Stimulated activated CD8-positive, alpha-beta memory T cell treated with anti-CD3 and anti-CD28 coated beads, Interleukin-12 subunit alpha, Interleukin-12 subunit beta, amount 100 ng/mL, for 4 hours (primary cell): Measurements from ENCODE around the gene RTN4RL2.
"Not testable (repeated sequence)": the region's sequence is repeated elsewhere in the genome, so short reads cannot be mapped to it uniquely, and the experiment has no call there.

Source experiments
- DNase-seq: peaks from one replicate; pipeline ENCODE4 v3.0.0-alpha.2; 2020; ENCODE audit warnings: low read depth

The RTN4RL2 gene

DNA sequence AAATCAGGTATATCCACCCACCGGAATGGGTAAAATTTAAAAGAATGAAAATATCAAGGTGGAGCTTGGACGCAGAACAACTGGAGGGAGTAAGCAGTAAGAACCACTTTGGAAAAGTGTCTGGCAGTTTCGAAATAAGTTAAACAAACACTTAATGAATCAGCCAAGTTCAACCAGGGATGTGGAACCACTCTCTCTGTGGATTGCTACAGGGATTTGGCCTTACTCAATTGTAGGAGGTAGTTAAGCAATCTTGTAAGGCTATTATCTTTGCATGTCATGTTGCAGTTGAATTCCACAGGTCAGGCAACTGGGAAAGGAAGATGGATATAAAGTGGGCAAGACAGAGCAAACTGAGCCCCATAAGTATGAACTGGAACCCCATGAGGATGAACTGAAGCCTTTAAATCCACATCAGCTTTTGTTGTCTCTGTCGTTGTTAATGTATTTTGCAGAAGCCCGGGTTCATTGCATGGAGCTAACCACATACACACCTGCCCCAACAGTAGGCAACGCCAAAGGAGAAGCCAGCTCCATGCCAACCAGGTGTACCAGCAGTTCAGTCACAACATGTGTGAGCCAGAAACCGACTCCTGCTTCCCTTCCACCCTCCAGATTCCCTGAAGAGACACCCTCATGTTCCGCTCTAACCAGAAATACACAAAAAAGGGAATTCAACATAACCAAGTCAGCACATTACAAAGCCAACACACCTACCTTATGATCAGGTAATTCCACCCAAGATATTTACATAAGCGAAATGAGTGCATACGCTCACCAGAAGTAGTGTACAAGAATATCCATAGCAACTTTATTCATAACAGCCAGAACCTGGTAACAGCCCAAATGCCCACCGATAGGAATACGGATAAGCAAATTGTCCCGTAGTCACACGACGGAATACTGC lies 25.4 kb upstream of the RTN4RL2 start:
- DNase-seq, result no peak

DNA sequence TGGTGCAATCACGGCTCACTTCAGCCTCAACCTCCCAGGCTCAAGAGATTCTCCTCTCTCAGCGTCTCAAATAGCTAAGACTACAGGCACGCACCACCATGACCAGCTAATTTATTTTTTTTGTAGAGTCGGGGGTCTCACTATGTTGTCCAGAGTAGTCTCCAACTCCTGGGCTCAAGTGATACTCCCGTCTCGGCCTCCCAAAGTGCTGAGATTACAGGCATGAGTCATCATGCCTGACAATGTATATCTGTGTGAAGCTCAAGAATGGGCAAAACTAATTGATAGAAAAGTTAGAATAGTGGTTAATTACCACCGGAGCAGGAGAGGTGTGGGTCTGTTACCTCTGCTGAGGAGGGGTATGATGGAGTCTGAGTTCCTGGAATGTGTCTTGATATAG lies 24.3 kb upstream of the RTN4RL2 start:
- DNase-seq, result no peak

DNA sequence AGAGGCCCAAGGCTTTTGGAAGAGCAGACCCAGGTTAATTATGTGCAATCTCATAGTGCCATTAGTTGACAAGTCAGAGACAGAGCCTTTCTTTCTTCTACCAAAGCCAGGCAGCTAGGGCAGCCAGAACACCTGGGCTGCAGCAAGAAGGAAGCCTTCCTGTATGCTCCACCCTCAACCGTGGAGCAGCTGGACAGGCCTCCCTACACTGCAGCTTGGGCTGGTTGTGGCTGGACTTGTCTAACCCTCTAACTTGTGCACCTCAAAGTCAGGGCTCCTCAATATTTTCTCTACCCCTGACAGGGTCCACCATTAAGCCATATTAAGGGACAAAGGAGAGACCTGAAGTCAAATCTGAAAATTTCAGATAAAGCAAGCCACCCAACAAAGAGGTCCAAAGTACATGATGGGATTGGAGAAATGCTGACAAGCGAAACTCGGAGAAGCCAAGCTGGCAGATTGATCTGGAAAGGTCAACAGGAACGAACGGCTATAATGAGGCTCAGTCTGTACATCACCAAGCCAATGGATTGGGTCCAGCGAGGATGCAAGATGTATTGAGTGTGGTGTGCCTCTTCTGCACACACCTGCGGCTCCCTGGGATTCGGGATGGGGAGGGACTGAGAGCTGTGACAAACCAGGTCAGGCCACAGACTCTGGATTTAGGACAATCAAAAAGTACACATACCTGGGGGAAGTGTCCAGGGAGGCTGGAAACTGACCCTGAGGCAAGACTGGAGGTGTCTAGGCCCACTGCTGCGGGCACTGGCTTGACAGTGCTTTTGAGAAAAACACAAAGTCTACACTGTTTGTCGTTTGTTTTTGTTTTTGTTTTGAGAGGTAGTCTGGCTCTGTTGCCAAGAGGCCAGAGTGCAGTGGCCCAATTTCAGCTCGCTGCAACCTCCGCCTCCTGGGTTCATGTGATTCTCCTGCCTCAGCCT lies 21.7 kb upstream of the RTN4RL2 start:
- no peak for DNase-seq

DNA sequence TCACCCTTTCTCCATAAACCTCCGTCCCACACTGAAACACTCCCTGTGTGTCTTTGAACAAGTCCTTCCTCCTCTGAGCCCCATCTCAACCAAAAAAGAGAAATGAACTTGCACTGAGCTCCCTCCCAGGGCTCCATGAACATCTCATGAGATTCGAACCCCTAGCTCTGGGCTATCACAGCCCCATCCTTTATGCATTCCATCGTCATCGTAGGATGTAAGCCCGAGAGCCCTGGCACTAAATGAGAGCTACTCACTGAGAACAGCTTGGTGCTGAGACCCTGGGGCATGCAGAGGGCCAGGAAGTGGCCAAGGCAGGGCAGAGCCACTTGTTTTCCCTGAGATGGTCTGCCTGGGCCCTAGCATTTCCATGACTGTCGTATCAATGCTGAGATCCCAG lies 20.5 kb upstream of the RTN4RL2 start:
- no peak for DNase-seq

DNA sequence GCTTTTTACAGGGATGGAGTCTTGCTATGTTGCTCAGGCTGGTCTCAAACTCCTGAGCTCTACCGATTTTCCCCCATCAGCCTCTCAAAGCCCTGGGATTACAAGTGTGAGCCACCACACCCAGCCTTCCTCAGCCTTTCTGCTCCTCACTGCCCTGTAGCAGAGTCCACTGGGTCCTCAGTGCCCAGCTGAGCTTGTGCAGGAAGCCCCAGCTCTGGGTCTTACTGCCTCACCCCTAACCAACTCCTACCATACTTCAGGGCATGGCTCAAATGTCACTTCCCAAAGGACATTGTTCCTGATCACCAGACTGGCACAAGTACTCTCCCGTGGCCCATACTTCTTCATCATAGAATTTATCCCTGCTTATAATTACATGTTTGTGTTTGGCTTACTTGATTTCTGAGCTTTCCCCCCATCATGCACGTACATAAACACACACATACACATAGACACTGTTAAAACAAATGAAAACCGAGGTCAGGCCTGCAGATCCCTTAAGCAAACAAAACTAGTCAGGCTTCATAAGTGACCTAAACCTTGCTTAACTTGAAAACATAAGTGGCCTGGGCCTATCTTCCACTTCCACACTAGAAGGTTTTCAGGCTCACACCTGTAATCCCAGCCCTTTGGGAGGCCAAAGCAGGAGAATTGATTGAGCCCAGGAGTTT lies 19.4 kb upstream of the RTN4RL2 start:
- no peak for DNase-seq

DNA sequence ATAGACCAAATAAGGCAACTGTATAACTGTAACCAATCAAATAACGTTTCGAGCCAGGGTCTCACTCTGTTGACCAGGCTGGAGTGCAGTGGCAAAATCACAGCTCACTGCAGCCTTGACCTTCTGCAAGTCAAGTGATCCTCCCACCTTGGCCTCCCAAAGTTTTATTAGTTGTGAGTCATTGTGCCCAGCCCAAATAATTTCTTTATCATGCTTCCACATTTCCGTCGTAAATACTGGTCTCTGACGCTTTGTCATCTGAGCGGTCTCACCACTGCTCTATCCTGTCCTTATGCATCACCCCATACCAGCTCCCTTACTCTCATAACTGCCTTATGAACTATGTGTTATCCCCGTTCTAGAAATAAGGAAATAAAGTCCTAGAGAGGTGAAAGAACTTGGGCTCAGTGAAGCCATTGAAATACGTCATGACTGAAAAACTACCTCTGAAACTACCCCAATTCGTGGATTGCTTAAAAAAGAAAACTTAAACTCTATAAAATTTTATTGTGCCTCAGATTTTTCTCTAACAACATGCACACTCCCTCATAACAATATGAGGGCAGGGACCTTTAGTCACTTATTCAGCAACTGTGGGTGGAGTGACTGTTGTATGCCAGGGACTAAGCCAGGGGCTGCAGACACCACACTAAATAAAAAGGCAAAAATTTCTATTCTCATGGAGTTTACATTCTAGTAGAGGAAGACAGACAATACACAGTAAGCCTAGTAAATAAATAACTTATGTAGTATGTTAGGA lies 15.8 kb upstream of the RTN4RL2 start:
- no peak for DNase-seq

GRCh38 chr11:57445122-57445394 lies 15.3 kb upstream of the RTN4RL2 start:
- not testable (repeated sequence) for DNase-seq

DNA sequence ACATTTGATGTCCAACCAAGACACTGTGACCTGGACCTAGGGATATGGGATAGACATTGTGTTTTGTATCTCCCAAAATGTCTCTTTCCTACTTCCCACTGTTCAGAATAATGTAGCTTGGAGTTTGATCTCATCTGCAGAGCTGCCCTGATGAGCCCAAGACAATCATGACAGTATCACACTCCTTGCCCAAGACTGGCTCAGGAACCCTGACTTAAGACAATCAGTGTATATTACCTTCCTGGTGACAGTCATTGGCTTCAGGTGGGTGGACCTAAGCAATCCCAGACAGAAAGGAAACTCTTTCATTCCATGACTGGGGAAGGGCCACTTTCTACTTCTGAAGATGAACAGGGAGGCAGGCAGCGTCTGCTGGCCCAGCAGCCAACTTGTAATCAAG lies 14.3 kb upstream of the RTN4RL2 start:
- DNase-seq, result no peak

DNA sequence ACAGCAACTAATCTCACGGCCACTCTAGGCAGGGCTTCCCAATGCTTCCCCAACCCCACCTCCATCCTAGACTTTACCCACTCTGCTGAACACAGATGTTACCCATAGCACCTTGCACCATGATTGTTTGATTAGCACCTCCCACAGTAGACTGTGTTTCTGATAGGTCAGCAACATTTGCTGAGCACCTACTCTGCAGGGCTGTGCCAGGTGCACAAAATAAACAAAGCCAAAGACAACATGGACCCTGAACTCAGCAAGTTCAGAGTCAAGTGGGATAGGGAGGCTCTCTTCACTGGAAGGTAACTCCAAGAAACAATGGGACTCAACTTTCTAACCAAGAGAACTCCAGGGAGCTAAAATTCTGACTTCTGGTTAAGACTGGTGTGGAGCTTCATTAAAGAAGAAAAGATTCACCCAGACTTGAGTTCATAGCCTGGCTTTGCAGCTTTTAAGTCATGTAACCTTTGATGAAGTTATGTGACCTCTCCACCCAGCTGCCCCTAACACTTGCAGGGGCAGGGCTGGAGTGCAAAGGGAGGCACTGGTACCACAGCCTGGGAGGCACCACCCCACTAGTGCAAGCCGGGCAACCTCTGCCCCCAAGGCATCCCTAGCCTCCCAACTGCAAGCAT lies 6.7 kb upstream of the RTN4RL2 start:
- no peak for DNase-seq

GRCh38 chr11:57456960-57457642 lies 3.2 kb upstream of the RTN4RL2 start:
- DNase-seq, result peak; percentile 45

DNA sequence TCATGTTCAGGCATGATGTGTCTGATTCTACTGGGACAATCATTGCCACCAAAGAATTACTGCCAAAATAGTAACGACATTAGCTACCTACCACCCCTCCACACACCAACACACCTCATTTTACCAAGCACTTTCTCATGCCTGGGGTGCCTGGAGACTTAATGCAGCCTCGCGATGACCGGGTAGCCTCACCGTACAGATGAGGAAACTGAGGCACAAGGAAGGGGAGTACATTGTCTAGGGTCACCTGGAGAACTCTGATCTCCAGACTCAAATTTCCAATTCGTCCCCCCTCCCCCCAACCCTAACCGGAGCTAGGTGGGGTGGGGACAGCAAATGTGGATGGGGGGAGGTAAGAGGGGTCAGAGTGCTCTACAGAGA lies 2.7 kb upstream of the RTN4RL2 start:
- DNase-seq, result no peak

- no peak for DNase-seq
Observed at GRCh38 chr11:57458060-57458409, 2.3 kb upstream of the RTN4RL2 start.

DNA sequence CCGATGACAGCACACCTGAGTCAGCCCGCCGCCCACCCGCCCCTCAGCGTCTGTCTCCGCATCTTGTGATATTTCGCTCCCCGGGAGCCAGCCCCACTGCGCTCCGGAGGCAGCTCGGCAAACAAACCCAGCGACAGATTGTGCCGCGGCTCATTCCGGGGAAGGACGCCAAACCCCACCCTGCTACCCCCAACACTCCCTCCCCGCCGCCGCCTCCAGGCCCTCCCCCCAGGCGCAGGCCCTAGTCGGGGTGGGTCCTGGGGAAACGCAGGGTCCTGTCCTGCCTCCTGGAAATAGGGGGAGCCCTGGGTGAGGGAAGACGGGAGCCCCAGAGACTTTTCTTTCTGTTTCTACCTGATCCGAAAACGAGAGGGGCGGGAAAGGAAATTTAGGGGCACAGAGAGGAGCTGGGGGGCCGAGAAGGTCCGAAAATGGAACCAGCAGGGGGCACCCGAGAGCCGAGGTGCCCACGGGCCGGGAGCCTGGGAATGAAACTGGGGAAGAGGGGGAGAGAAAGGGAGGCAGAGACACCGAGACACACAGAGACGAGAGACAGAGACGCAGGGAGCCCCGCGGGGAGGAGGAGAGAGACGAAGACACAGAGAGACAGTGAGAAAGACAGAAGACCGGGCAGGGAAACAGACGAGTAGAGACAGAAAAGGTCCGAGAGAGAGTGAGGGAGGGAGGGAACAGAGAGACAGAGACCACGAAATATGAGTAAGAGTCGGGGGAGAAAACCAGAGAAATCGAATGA lies 1.7 kb upstream of the RTN4RL2 start:
- DNase-seq, result peak; percentile 70

DNA sequence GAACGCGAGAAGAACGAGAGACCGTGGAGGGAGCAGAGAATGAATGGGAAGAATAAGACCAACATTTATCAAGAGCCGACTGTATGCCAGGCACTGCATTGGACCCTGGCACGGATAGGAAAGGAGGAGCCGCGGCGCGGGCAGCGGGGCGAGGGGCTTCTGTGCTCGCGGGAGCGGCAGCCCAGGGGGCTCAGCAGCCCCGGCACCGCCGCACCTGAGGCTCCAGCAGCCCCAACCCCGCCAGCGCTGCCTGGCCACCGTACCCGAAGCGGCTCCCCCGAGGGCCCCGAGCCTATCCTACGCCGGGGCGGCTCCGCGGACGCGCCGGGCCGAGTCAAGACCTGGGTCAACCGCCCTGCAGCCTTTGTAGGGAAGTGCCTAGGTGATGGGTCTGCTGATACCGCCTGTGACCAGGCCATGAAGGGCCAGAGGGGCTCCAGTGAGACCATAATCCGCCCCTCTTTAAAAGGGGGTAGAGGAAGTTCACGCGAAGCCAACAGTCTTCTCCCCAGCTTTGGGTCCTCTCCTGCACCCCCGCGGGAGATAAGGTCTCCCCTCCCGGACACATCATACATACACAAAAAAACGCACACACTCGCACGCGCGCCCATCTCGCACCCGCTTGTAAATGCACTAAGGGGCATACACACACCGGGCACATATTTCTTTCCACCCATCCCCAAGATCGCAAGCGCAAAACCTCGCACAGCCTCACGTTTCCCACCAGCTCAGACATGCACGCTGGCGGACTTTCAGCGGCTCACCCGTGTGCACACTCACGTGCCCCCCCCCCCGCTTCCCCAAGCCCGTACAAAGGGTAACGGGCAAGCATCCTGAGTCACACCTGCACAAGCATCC lies 935 bp upstream of the RTN4RL2 start:
- DNase-seq, result peak; percentile 17

GRCh38 chr11:57460758-57461749 lies 726 bp downstream of the RTN4RL2 start:
- DNase-seq, result no peak

DNA sequence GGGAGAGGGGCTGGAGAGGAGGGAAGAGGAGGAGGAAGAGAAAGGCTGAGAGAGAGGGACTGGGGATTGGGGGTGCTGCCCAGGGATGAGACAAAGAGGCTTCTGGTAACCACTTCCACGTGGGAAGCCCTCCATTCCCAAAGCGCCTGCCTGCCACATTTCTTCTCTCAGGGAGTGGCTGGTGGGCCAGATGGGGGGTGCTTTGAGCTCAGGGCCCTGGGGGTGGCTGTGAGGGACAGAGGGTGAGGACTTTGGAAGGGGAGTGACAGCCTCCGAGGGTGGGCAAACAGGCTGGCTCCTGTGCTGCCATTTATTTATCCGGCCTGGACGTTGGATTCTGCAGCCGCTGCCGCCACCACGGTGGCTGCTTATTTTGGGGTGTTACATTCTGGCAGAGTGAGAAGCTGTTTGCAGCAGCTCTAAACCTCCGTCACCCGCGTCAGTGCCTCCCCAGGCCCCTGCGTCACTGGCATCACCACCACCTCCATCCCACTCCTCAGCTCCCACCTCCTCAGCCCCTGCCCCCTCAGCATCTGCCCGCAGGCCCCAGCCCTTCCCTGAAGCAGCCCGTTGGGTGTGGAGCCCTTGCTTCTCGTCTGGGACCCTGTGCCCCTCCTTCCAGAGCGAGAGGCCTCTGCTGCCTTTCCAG lies 1.6 kb downstream of the RTN4RL2 start:
- no peak for DNase-seq

GRCh38 chr11:57462597-57462996 lies 2.3 kb downstream of the RTN4RL2 start:
- DNase-seq, result no peak
